Stimulated activated CD8-positive, alpha-beta memory T cell treated with anti-CD3 and anti-CD28 coated beads, Interleukin-15, amount 100 ng/mL, for 4 hours (primary cell): ENCODE measurements around the gene SHISAL1.

Source experiments
- DNase-seq, 2 donors: peaks; one replicate each; pipeline ENCODE4 v3.0.0-alpha.2; 2020; ENCODE audit warnings: low read depth in 2 of 2

The SHISAL1 gene

GRCh38 chr22:44342347-44342956, 29.7 kb upstream of the SHISAL1 start:
- no peak for DNase-seq

GRCh38 chr22:44341431-44342346, 28.9 kb upstream of the SHISAL1 start:
- no peak for DNase-seq

- DNase-seq, result no peak
Observed at GRCh38 chr22:44340271-44341239, 27.8 kb upstream of the SHISAL1 start.

DNA sequence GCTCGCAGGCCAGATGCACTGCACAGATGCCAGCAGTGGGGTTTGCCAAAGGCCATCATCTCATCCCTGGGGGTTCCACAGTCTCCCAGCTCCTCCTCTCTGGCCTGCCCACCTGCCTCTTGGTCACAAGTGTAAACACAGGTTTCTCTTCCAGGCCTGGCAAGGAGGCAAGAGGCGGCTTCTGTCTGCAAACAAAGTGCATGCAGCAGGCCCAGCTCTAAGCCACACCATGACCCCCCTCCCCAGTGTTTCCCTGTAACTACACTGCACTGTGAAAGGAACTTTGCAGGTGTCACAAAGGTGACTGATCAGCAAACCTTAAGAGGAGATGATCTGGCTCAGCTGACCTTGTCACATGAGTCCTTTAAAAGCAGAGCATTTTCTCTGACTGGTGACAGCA, 26.2 kb upstream of the SHISAL1 start:
- no peak for DNase-seq

- no peak for DNase-seq
Observed at GRCh38 chr22:44338177-44338810, 25.5 kb upstream of the SHISAL1 start.

DNA sequence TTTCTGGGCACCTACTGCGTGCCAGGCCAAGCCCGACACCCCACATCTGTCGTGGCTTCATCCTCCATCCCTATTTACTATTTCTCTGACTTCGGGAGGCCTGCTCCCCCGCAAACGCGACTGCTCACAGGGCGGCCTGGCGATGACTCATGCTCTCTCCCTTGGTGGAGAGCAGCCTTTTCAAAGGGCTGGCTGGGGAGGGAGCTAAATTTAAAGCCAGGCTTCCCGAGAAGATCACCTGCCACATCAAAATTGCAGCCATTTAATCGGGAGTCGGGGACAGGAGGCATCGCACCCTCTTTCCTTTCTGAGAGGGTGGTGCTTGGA, 24.9 kb upstream of the SHISAL1 start:
- no peak for DNase-seq

DNA sequence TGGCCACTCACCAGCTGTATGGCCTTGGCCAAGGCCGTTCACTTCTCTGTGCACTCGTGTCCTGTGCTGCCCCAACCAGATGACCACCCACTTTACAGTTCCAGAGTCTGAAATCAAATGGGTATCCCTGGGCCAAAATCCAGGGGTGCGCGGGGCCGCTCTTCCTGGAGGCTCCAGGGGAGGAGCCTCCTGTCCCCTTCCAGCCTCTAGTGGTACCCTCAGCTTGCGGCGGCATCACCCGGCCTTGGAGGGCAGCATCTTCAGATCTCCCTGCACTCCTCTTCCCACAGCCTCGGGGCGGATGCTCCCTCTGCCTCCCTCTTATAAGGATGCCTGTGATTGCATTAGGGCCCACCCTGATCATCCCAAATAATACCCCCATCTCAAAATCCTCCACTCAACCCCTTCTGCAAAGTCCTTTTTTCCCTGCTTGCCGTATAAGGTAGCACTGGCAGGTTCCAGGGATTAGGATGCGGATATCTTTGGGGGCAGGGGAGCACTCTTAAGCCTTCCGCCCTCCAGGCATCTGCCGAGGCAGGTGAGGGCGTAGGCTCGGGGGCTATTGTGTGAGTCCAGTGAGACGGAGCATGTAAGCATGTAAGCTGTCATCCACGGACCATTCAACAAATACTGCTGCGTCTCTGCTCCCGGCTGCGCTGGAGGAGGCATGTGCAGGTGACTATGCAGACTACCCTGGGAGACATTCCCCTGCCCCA, 24.4 kb upstream of the SHISAL1 start:
- DNase-seq, result no peak

GRCh38 chr22:44335903-44336803, 23.4 kb upstream of the SHISAL1 start:
- DNase-seq, result no peak

GRCh38 chr22:44335066-44335839, 22.5 kb upstream of the SHISAL1 start:
- no peak for DNase-seq

- DNase-seq, result no peak
Observed at GRCh38 chr22:44333847-44334635, 21.3 kb upstream of the SHISAL1 start.

DNA sequence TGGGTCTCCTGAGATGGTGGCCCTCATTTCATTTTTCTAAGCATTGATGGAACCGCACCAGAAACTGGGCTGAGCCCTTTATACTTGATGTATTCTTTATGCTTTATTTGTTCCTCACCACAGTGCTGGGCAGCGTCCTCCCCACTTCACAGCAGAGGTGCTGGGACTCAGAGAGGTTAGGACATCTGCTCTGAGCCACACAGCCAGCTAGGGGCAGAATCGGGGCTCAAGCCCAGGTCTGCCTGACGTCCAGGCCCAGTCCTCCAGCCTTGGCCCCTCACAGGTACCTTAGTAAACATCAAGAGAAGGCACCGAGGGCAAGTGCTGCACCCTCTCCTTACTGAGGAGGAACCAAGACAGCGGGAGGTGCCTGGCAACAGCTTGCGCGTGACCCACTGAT, 20.2 kb upstream of the SHISAL1 start:
- no peak for DNase-seq

DNA sequence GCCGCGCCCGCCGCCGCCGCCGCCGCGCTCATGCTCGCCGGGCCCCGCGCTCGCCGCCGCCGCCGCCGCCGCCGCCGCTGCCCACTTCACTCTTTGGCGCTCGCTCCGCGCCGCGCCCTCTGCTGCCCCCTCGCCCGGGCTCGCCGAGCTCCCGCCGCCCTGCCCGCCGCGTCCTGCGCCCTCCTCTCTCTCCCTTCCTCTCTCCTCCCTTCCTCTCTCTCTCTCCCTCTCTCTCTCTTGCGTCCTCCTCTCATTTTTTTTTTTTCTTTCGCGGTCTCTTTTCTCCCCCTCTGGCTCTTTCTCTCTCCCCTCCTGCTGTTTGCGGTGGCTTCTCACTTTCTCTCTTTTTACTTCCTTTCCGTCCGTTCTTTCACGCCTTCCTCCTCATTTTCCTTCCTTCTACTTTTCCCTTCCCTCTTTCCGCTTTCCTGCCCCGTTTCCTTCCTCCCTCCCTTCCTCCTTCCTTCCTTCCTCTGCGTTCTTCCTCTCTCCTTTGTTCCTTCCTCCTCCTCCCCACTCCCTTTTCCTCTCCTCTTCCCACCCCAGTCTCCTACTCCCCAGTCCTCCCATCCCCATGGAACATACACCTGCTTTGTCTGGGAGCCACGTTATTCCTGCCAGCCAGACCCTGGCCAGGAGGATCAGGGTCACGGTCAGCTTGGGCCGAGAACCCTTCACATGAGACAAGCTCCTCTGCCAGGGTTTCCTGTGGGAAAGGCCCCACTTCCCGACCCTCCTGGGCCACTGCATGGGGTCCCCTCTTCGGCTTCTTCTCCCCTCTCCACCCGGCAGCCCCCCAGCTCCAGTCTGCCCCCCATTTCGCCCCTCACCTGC, 19.3 kb upstream of the SHISAL1 start:
- DNase-seq, result no peak

- no peak for DNase-seq
Observed at GRCh38 chr22:44330744-44331660, 18.3 kb upstream of the SHISAL1 start.

GRCh38 chr22:44330188-44330743, 17.5 kb upstream of the SHISAL1 start:
- no peak for DNase-seq

DNA sequence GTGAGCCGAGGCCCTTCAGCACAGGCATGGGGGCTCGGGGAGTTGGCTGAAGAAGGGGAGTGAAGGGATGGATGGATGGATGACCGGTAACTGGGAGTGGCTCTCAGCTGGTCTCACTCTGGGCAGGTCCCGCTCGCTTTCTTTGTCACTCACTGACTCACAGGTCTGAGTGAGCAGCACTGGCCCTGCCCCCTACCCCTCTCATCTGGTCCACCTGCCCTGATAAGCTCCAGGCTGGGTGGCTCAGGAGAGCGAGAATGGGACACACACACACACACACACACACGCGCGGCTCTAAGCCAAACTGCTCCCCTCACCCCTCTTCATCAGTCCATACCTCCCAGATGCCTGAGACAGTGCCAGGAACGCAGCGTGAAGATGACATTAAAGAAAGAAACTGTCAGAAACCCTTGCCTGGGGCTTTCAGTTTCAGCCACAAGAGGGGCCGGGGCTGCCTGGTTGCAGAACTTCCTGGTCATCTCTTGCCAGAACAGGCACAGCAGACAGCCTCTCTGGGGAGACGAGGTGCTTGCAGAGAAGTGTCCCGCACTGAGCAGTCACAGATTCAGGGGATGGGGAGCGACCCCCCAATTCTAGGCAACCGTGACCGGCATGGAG, 16.5 kb upstream of the SHISAL1 start:
- no peak for DNase-seq

DNA sequence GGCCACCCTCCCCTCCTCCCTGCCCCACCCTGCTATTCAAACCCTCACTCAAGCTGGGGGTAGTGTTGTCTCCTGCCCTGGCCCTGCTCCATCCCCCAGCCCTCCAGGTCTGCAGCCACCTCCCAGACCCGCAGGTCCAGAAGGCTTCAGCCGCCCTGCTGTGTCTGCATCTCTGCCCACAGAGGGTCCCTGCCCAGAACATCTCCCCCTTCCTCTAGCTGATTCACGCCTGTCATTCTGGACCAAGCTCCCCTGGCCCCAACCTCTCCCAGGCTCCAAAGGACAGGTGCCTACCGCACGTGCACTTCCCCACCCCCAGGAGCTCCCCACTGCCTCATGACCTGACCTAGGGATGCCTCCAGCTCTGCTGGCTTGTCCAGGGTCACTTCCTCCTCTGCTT, 16.0 kb upstream of the SHISAL1 start:
- no peak for DNase-seq
